Activated naive CD4-positive, alpha-beta T cell treated with anti-CD3 and anti-CD28 coated beads, Interleukin-2, amount 50 U/mL, for 24 hours (primary cell): ENCODE results near the gene ERBB2.

Source experiments
- H3K27ac Mint-ChIP-seq: one replicate; pipeline ENCODE4 v1.8.0; 2021; ENCODE audit warnings: mild to moderate bottlenecking, mixed read lengths
- H3K27me3 Mint-ChIP-seq: one replicate; pipeline ENCODE4 v1.8.0; 2021; ENCODE audit warnings: mixed read lengths
- H3K36me3 Mint-ChIP-seq: one replicate; pipeline ENCODE4 v1.8.0; 2021; ENCODE audit warnings: mixed read lengths
- H3K4me1 Mint-ChIP-seq: one replicate; pipeline ENCODE4 v1.8.0; 2021; ENCODE audit warnings: mixed read lengths
- H3K4me3 Mint-ChIP-seq: one replicate; pipeline ENCODE4 v1.8.0; 2021; ENCODE audit warnings: mild to moderate bottlenecking, mixed read lengths
- H3K9me3 Mint-ChIP-seq: one replicate; pipeline ENCODE4 v1.8.0; 2021; ENCODE audit warnings: mixed read lengths

ERBB2 gene

GRCh38 chr17:39662551-39663339 lies 37.1 kb upstream of the ERBB2 start:
- Mint-ChIP-seq H3K36me3 (peaks cover 7% of the 10 kb centered on the region), H3K9me3 (no peaks in the 10 kb centered on the region), H3K27me3 (peaks cover 3% of the 10 kb centered on the region), H3K27ac (no peak overlapping the region), H3K4me3 (no peak overlapping the region), H3K4me1 (peaks cover 24% of the 10 kb centered on the region)

DNA sequence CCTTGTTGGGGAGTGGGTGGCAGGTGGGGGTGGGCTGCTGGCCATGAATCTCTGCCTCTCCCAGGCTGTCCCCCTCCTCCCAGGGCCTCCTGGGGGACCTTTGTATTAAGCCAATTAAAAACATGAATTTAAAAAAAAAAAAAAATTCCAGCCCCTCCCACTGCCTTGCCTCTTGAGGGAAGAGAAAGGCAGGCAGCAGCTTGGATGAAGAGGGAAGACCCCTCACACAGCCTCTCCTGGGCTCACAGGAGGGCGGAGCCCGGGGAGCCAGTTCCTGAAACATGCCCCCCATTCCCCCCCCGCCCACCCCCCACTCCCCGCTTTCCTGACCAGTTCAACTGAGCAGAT lies 36.5 kb upstream of the ERBB2 start:
- peaks cover 3% of the 10 kb centered on the region for H3K27me3 Mint-ChIP-seq
- no peaks in the 10 kb centered on the region for H3K9me3 Mint-ChIP-seq
- H3K36me3 Mint-ChIP-seq, result peaks cover 7% of the 10 kb centered on the region
- no peak overlapping the region for H3K4me3 Mint-ChIP-seq
- no peak overlapping the region for H3K27ac Mint-ChIP-seq
- H3K4me1 Mint-ChIP-seq, result peaks cover 18% of the 10 kb centered on the region

DNA sequence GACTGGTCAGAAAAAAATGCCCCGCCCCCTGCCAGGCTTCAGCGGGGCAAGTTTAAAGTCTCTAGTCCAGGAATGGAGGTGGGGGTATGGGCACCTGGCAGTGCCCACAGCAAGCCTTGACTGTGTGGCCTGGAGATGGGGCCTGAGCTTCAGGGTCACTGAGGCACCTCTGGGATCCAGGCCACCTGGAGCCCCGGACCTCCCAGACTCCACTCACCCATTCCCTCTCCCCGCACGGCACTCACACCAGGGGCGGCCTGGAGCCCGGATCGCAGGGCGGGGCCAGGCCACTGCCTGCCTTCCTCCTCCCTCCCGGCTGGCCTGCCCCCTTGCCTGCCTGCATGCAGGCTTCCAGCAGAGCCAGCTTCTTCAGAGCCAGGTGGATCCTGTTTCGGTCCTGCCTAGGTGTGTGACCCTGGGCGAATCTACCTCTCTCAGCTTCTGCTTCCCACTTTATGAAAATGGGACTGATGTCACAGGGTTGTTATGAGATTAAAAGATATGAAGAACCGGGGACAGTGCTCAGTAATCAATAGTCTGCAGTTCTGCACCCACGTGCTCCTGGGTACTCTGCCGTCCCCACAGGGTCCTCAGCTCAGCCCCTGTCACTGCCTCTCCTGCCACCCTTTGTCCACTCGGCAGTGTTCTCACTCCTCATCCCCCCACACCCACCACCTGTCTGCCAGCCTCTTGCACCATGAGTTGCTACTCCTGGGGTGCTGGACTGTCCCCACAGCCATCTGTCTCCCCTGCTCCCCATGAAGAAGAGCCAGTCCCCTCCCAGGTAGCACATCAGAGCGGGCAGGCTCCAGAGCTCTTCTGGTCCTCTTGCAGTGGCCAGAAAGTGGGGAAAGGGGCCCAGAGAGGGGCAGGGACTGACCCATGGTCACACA lies 35.9 kb upstream of the ERBB2 start:
- Mint-ChIP-seq H3K4me1 (peaks cover 18% of the 10 kb centered on the region), H3K36me3 (peaks cover 7% of the 10 kb centered on the region), H3K9me3 (no peaks in the 10 kb centered on the region), H3K4me3 (no peak overlapping the region), H3K27ac (peak overlapping the region; percentile 12), H3K27me3 (peaks cover 7% of the 10 kb centered on the region)

GRCh38 chr17:39664581-39665561 lies 35.0 kb upstream of the ERBB2 start, which contains the start of gene TCAP:
Gene TCAP (plus strand): TSS chr17:39665349. CDS start chr17:39665360, 11 bp downstream.
- Mint-ChIP-seq H3K27me3 (peaks cover 8% of the 10 kb centered on the region), H3K4me1 (peaks cover 13% of the 10 kb centered on the region), H3K27ac (peak within 1 kb of the TSS; percentile 62), H3K9me3 (no peaks in the 10 kb centered on the region), H3K36me3 (peaks cover 7% of the 10 kb centered on the region), H3K4me3 (no peak within 1 kb of the TSS)

- H3K4me1 Mint-ChIP-seq, result peaks cover 12% of the 10 kb centered on the region
- peaks cover 8% of the 10 kb centered on the region for H3K27me3 Mint-ChIP-seq
- no peaks in the 10 kb centered on the region for H3K9me3 Mint-ChIP-seq
- peak overlapping the region; percentile 23 for H3K27ac Mint-ChIP-seq
- H3K36me3 Mint-ChIP-seq, result peaks cover 7% of the 10 kb centered on the region
- H3K4me3 Mint-ChIP-seq, result no peak overlapping the region
Measured at GRCh38 chr17:39665642-39666224, 34.1 kb upstream of the ERBB2 start.

GRCh38 chr17:39666231-39666600 lies 33.6 kb upstream of the ERBB2 start:
- Mint-ChIP-seq H3K27me3 (peaks cover 8% of the 10 kb centered on the region), H3K36me3 (peaks cover 4% of the 10 kb centered on the region), H3K4me3 (no peak overlapping the region), H3K27ac (peak overlapping the region; percentile 23), H3K9me3 (no peaks in the 10 kb centered on the region), H3K4me1 (peaks cover 7% of the 10 kb centered on the region)

DNA sequence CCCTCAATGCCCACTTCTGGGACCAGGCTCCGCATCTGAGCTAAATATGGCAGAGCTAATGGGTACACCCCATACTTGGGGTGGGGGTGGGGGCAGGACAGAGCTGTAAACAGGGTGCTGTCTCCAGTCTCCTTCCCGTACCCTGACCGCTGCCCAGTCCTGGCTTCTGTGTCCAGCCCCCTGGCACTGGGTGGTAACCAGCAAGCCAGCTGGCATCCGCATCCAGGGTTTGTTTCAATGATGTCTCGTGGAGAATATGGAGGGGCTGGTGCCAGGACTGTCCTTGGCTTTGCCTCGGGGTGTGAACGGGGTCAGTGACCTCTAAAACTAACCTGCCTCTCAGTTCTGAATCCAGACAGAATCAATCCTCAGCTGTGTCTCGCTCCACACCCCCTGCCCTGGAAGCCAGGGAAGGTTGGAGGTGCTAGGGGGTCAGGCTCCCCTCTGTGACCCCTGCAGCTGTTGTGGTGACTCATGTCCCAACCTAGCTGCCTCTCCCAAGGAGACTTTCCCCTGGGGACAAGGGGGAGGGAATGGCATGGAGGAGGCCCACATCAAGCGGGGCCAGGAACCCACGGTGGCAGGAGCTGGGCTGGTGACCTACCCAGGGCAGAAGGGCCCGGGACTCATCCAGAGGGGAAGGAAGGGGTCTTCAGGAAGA lies 33.1 kb upstream of the ERBB2 start:
- Mint-ChIP-seq H3K4me1 (peaks cover 6% of the 10 kb centered on the region), H3K36me3 (peaks cover 1% of the 10 kb centered on the region), H3K27ac (no peak overlapping the region), H3K9me3 (no peaks in the 10 kb centered on the region), H3K27me3 (peaks cover 8% of the 10 kb centered on the region), H3K4me3 (peak overlapping the region; percentile 58)

GRCh38 chr17:39667262-39667944 lies 32.5 kb upstream of the ERBB2 start:
- Mint-ChIP-seq H3K4me1 (peaks cover 13% of the 10 kb centered on the region), H3K27me3 (peaks cover 8% of the 10 kb centered on the region), H3K9me3 (no peaks in the 10 kb centered on the region), H3K36me3 (no peaks in the 10 kb centered on the region), H3K27ac (no peak overlapping the region), H3K4me3 (peak overlapping the region; percentile 58)

DNA sequence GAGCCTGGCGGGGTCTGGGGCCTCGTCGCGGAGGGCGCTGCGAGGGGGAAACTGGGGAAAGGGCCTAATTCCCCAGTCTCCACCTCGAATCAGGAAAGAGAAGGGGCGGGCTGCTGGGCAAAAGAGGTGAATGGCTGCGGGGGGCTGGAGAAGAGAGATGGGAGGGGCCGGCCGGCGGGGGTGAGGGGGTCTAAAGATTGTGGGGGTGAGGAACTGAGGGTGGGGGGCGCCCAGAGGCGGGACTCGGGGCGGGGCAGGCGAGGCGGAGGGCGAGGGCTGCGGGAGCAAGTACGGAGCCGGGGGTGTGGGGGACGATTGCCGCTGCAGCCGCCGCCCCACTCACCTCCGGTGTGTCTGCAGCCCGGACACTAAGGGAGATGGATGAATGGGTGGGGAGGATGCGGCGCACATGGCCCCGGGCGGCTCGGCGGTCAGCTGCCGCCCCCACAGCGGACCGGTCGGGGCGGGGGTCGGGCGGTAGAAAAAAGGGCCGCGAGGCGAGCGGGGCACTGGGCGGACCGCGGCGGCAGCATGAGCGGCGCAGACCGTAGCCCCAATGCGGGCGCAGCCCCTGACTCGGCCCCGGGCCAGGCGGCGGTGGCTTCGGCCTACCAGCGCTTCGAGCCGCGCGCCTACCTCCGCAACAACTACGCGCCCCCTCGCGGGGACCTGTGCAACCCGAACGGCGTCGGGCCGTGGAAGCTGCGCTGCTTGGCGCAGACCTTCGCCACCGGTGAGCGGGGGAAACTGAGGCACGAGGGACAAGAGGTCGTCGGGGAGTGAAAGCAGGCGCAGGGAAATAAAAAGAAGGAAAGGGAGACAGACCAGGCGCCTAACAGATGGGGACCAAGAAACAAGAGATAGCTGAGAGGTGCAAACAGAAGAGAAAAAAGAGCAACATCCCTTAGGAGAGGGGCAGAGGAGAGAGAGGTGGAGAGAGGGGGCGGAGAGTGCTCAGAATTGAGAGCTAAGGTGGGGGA lies 31.6 kb upstream of the ERBB2 start, which contains the start of gene PNMT:
PNMT (plus strand) TSS at position 509 of the 980 bp plus-strand sequence; CDS start at position 532, 23 bp downstream.
- Mint-ChIP-seq H3K27me3 (peaks cover 8% of the 10 kb centered on the region), H3K36me3 (no peaks in the 10 kb centered on the region), H3K9me3 (no peaks in the 10 kb centered on the region), H3K27ac (peak within 1 kb of the TSS; percentile 61), H3K4me1 (peaks cover 14% of the 10 kb centered on the region), H3K4me3 (peak within 1 kb of the TSS; percentile 73)

DNA sequence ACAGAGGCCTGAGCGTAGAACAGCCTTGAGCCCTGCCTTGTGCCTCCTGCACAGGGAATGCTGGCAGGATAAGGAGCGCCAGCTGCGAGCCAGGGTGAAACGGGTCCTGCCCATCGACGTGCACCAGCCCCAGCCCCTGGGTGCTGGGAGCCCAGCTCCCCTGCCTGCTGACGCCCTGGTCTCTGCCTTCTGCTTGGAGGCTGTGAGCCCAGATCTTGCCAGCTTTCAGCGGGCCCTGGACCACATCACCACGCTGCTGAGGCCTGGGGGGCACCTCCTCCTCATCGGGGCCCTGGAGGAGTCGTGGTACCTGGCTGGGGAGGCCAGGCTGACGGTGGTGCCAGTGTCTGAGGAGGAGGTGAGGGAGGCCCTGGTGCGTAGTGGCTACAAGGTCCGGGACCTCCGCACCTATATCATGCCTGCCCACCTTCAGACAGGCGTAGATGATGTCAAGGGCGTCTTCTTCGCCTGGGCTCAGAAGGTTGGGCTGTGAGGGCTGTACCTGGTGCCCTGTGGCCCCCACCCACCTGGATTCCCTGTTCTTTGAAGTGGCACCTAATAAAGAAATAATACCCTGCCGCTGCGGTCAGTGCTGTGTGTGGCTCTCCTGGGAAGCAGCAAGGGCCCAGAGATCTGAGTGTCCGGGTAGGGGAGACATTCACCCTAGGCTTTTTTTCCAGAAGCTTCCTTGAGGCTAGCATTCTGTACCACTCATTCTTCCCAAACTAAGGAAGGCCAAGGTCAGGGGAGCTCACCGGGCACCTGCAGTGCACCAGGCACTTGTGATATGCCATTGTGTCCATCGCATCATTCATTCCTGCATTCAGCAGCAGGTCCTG lies 29.7 kb upstream of the ERBB2 start:
- Mint-ChIP-seq H3K4me1 (peaks cover 14% of the 10 kb centered on the region), H3K27me3 (peaks cover 8% of the 10 kb centered on the region), H3K27ac (no peak overlapping the region), H3K9me3 (no peaks in the 10 kb centered on the region), H3K4me3 (no peak overlapping the region), H3K36me3 (no peaks in the 10 kb centered on the region)

DNA sequence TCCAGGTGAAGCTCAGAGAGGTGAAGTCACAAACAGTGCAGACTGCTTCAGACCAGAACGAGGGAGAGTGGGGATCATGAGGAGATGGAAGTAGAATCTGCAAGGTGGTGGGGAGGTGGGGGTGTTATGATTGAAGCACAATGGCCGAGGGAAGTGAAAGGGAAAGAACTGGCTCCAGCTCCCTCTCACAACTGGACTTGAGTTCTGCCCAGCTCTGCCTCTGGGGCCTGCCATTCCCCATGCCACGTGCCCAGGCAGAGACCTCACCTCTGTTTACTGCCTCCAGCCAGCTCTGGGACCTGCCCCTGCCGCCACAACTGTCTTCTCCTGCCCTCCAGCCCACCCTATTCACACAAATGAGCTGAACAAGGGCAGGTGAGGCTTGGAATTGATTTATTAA lies 29.1 kb upstream of the ERBB2 start:
- peaks cover 20% of the 10 kb centered on the region for H3K4me1 Mint-ChIP-seq

More for the DNA sequence above, 29.1 kb upstream of the ERBB2 start:
- no peak overlapping the region for H3K27ac Mint-ChIP-seq
- no peaks in the 10 kb centered on the region for H3K36me3 Mint-ChIP-seq
- peaks cover 8% of the 10 kb centered on the region for H3K27me3 Mint-ChIP-seq
- H3K4me3 Mint-ChIP-seq, result no peak overlapping the region
- no peaks in the 10 kb centered on the region for H3K9me3 Mint-ChIP-seq
